K562 (cell line): Measurements from ENCODE around the gene CYB5R4. TPM values are rescaled to one million over a fixed set of nuclear protein-coding genes. Genes with fewer than 3 reads are reported as not detected.

Experiments used
- ATF1 ChIP-seq, 2 experiments: fragments of 450-650 bp in 1 of 2; IDR thresholded peaks; 2 replicates each; pipeline ENCODE4 v1.6.1; 2016; ENCODE audit warnings: missing compliant biosample characterization in 1 of 2, missing genetic modification characterization in 1 of 2
- CBFA2T3 ChIP-seq: fragments of 450-650 bp; IDR thresholded peaks from 2 replicates; pipeline ENCODE4 v1.6.1; 2017
- DDX20 ChIP-seq: fragments of 450-650 bp; IDR thresholded peaks from 2 replicates; pipeline ENCODE4 v1.6.1; 2016; ENCODE audit warnings: missing genetic modification characterization, low read depth, mild to moderate bottlenecking, missing compliant biosample characterization, moderate library complexity
- DIDO1 ChIP-seq: fragments of 450-650 bp; IDR thresholded peaks from 2 replicates; pipeline ENCODE4 v1.6.1; 2016; ENCODE audit warnings: low read depth, missing biosample characterization, missing genetic modification characterization
- FOXJ2 ChIP-seq: fragments of 200-800 bp; sonication (Bioruptor generic); IDR thresholded peaks from 2 replicates; pipeline ENCODE4 v1.6.1; 2016; ENCODE audit warnings: missing genetic modification characterization, missing compliant biosample characterization
- MAFG ChIP-seq: fragments of 450-650 bp; conservative IDR thresholded peaks from 2 replicates; pipeline ENCODE4 v1.6.1; 2016; ENCODE audit warnings: missing genetic modification characterization, missing compliant biosample characterization
- MAX ChIP-seq: sonication (generic); formaldehyde crosslinking; IDR thresholded peaks from 2 replicates; pipeline ENCODE4 v1.9.0; 2022; ENCODE audit warnings: mild to moderate bottlenecking, missing genetic modification reagents
- SMARCE1 ChIP-seq: fragments of 450-650 bp; IDR thresholded peaks from 2 replicates; pipeline ENCODE4 v1.7.1; 2016; ENCODE audit warnings: mild to moderate bottlenecking
- SNIP1 ChIP-seq: fragments of 450-650 bp; IDR thresholded peaks from 2 replicates; pipeline ENCODE4 v1.7.1; 2017; ENCODE audit warnings: low read depth, mild to moderate bottlenecking
- ZFP36 ChIP-seq: fragments of 150-350 bp; IDR thresholded peaks from 2 replicates; pipeline ENCODE4 v1.6.1; 2018; ENCODE audit warnings: low read length, low read depth; ENCODE audit not compliant: partially characterized antibody
- ZNF175 ChIP-seq: fragments of 200-800 bp; sonication (Bioruptor generic); IDR thresholded peaks from 2 replicates; pipeline ENCODE4 v1.6.1; 2016; ENCODE audit warnings: low read depth, mild to moderate bottlenecking, missing genetic modification characterization, missing compliant biosample characterization
- ZNF280A ChIP-seq: fragments of 450-650 bp; IDR thresholded peaks from 2 replicates; pipeline ENCODE4 v1.6.1; 2018; ENCODE audit warnings: mild to moderate bottlenecking, low read depth; ENCODE audit not compliant: partially characterized antibody
- ZNF318 ChIP-seq, 2 experiments: fragments of 450-650 bp; IDR thresholded peaks; 2 replicates each; pipeline ENCODE4 v1.6.1; 2016; ENCODE audit warnings: mild to moderate bottlenecking in 2 of 2, borderline replicate concordance in 1 of 2, low read depth in 1 of 2, moderate library complexity in 1 of 2
- ZNF354B ChIP-seq: fragments of 250-450 bp; sonication (Bioruptor Pico); IDR thresholded peaks from 2 replicates; pipeline ENCODE4 v1.4.0; 2020
- ZNF583 ChIP-seq: fragments of 250-450 bp; sonication (Bioruptor Pico); IDR thresholded peaks from 2 replicates; pipeline ENCODE4 v1.4.0; 2020
- ZNF584 ChIP-seq: fragments of 200-800 bp; sonication (Bioruptor generic); IDR thresholded peaks from 2 replicates; pipeline ENCODE4 v1.6.1; 2016; ENCODE audit warnings: low read depth, mild to moderate bottlenecking, missing genetic modification characterization, missing compliant biosample characterization
- polyA plus RNA-seq, 8 experiments: library from polyadenylated mRNA; depleted of rRNA in 4 of 8; stranded (reverse) in 5 of 8; unstranded in 3 of 8; fragments of >200 nt; fragmentation: Nextera tagmentation in 2 of 8; fragmentation: Illumina TruSeq in 1 of 8; extraction: Ambion mirVana in 2 of 8; extraction: Trizol in 1 of 8; gene quantifications; 2 replicates each; pipeline versions ENCODE4 v1.2.1 to v1.2.3, GENCODE V29; 2011 to 2014; ENCODE audit warnings: inconsistent platforms in 1 of 8, missing spikeins in 1 of 8
- total RNA-seq, 7 experiments: library from RNA; depleted of rRNA in 6 of 7; stranded (reverse); fragments of >200 nt in 6 of 7; fragmentation: Illumina TruSeq in 2 of 7; extraction: Trizol in 2 of 7; gene quantifications; 2 replicates each; pipeline versions ENCODE4 v1.2.1 to v1.2.3, GENCODE V29; 2011 to 2021; ENCODE audit warnings: low replicate concordance in 1 of 7

CYB5R4 gene
- total and polyA plus RNA-seq, 9 of the 15 experiments (the other 6 are each of a cell fraction or from before 2014, with no cell fraction given), result 5.9 to 23.1 (median 19.0) TPM

GRCh38 chr6:83867527-83868161 is 8.2 kb downstream of the CYB5R4 start (continued):
- TF ChIP-seq ZNF318 (IDR thresholded peaks at IDR 0.05; ENCODE audit: borderline replicate concordance in 1 of 2, low read depth in 1 of 2), result 0 out of 4 replicates have a peak, but pooled peaks of 1 of the 2 experiments have one; percentile 29
- TF ChIP-seq DIDO1, result peak; percentile 22; the same call in 1 of the 2 replicates
- no peak for TF ChIP-seq MAX (CRISPR knock-in tag)
- TF ChIP-seq SNIP1, result no peak
- TF ChIP-seq ZFP36, result peak; percentile 58
- no peak for TF ChIP-seq FOXJ2
- TF ChIP-seq ZNF280A, result peak; percentile 67
- peak; percentile 87 for TF ChIP-seq DDX20 (tag)
- TF ChIP-seq MAFG (tag), result peak; percentile 97
- 0 out of 2 replicates have a peak, but pooled peaks have one; percentile 49 for TF ChIP-seq ZNF354B (CRISPR knock-in tag)
- 0 out of 2 replicates have a peak, but pooled peaks have one; percentile 16 for TF ChIP-seq SMARCE1
- TF ChIP-seq CBFA2T3, result peak; percentile 31; the same call in 1 of the 2 replicates
- TF ChIP-seq ZNF175 (CRISPR knock-in tag), result peak; percentile 71; the same call in 1 of the 2 replicates
- TF ChIP-seq ZNF584 (CRISPR knock-in tag), result no peak
- TF ChIP-seq ATF1 (CRISPR knock-in tag; IDR thresholded peaks at IDR 0.05), result no peak
- TF ChIP-seq ATF1 (tag; IDR thresholded peaks at IDR 0.05), result 0 out of 2 replicates have a peak, but pooled peaks have one; percentile 20
- TF ChIP-seq ZNF583 (CRISPR knock-in tag), result peak; percentile 89
